Esophagus (tissue), 2 donors: Measurements from ENCODE around the gene SLFN12L. TPM values are rescaled to one million over a fixed set of nuclear protein-coding genes. Genes with fewer than 3 reads are reported as not detected.
"Not testable (repeated sequence)": the region's sequence is repeated elsewhere in the genome, so short reads cannot be mapped to it uniquely, and the experiment has no call there.

Source experiments
- H3K27ac ChIP-seq, 2 donors: one replicate each; pipeline ENCODE4 v1.5.1; 2013; ENCODE audit warnings: low read depth in 2 of 2, mild to moderate bottlenecking in 2 of 2, inconsistent platforms in 1 of 2, low read length in 1 of 2, moderate library complexity in 1 of 2
- H3K27me3 ChIP-seq, 2 donors: one replicate each; pipeline ENCODE4 v1.6.1; 2013; ENCODE audit warnings: low read length in 2 of 2, control low read depth in 1 of 2, mild to moderate bottlenecking in 1 of 2; ENCODE audit not compliant: insufficient read depth in 2 of 2, control insufficient read depth in 1 of 2
- H3K36me3 ChIP-seq, 2 donors: one replicate each; pipeline ENCODE4 v1.6.1; 2013; ENCODE audit warnings: low read length in 1 of 2; ENCODE audit not compliant: control insufficient read depth in 2 of 2, insufficient read depth in 2 of 2
- H3K4me1 ChIP-seq, 2 donors: one replicate each; pipeline ENCODE4 v1.6.1; 2013; ENCODE audit warnings: low read length in 1 of 2; ENCODE audit not compliant: control insufficient read depth in 2 of 2, insufficient read depth in 2 of 2
- H3K4me3 ChIP-seq, 2 donors: one replicate each; pipeline ENCODE4 v1.5.1; 2013; ENCODE audit warnings: low read length in 2 of 2, mild to moderate bottlenecking in 2 of 2, low read depth in 1 of 2, moderate library complexity in 1 of 2
- H3K9me3 ChIP-seq, 2 donors: one replicate each; pipeline ENCODE4 v1.6.1; 2013; ENCODE audit warnings: mild to moderate bottlenecking in 2 of 2, low read depth in 1 of 2, low read length in 1 of 2, moderate library complexity in 1 of 2; ENCODE audit not compliant: control insufficient read depth in 2 of 2, insufficient read depth in 1 of 2
- WGBS, 2 donors: extraction: QIAGEN DNeasy Blood & Tissue Kit; methylation state at CpG; one replicate each; pipeline ENCODE4 v1.1.7; 2013; 5-methylcytosine and 5-hydroxymethylcytosine counted together
- polyA plus RNA-seq, 2 donors: library from polyadenylated mRNA; stranded (reverse); fragments of 200-250 nt; gene quantifications; one replicate each; pipeline ENCODE4 v1.2.3, GENCODE V29; 2013
- donor health status: healthy with polysubstance abuse.
- donor health status: Bipolar disorder and iron deficiency.

Gene SLFN12L
- polyA plus RNA-seq, 2 donors, result 0.25 to 0.55 TPM

- H3K4me3 ChIP-seq, result no peak overlapping the region
- 68 to 77% methylated on average over 1 of the region's 1 CpG for WGBS, 2 donors
- H3K36me3 ChIP-seq, result no peaks in the 10 kb centered on the region
- no peaks in the 10 kb centered on the region for H3K27me3 ChIP-seq
- no peak overlapping the region for H3K27ac ChIP-seq
- no peaks in the 10 kb centered on the region for H3K9me3 ChIP-seq
- H3K4me1 ChIP-seq, result no peaks in the 10 kb centered on the region
Observed at GRCh38 chr17:35546487-35546886, 9.0 kb upstream of the SLFN12L start.

- no peak overlapping the region for H3K4me3 ChIP-seq
- H3K27me3 ChIP-seq, result no peaks in the 10 kb centered on the region
- no peak overlapping the region for H3K27ac ChIP-seq
- H3K4me1 ChIP-seq, result no peaks in the 10 kb centered on the region
- 54 to 73% methylated on average over 1 of the region's 1 CpG for WGBS, 2 donors
- no peaks in the 10 kb centered on the region for H3K36me3 ChIP-seq
- H3K9me3 ChIP-seq, result no peaks in the 10 kb centered on the region
Observed at GRCh38 chr17:35545150-35545549, 7.7 kb upstream of the SLFN12L start.

GRCh38 chr17:35543856-35544255, 6.4 kb upstream of the SLFN12L start:
- Histone ChIP-seq H3K27ac (no peak overlapping the region), H3K27me3 (no peaks in the 10 kb centered on the region), H3K9me3 (no peaks in the 10 kb centered on the region), H3K4me1 (no peaks in the 10 kb centered on the region), H3K4me3 (no peak overlapping the region), H3K36me3 (no peaks in the 10 kb centered on the region)
- 52 to 71% methylated on average over 1 of the region's 1 CpG for WGBS, 2 donors

GRCh38 chr17:35542990-35543389, 5.5 kb upstream of the SLFN12L start:
- Histone ChIP-seq H3K9me3 (no peaks in the 10 kb centered on the region), H3K36me3 (no peaks in the 10 kb centered on the region), H3K27me3 (no peaks in the 10 kb centered on the region), H3K4me3 (no peak overlapping the region), H3K27ac (no peak overlapping the region), H3K4me1 (no peaks in the 10 kb centered on the region)

- H3K9me3 ChIP-seq, result no peaks in the 10 kb centered on the region
- no peak overlapping the region for H3K27ac ChIP-seq
- H3K27me3 ChIP-seq, result no peaks in the 10 kb centered on the region
- WGBS, 2 donors, result 21 to 30% methylated on average over 1 of the region's 1 CpG
- no peaks in the 10 kb centered on the region for H3K36me3 ChIP-seq
- H3K4me3 ChIP-seq, result no peak overlapping the region
- no peaks in the 10 kb centered on the region for H3K4me1 ChIP-seq
Observed at GRCh38 chr17:35541434-35541833, 4.0 kb upstream of the SLFN12L start.

GRCh38 chr17:35540589-35541404, 3.3 kb upstream of the SLFN12L start:
- Histone ChIP-seq H3K36me3 (no peaks in the 10 kb centered on the region), H3K27me3 (no peaks in the 10 kb centered on the region), H3K9me3 (no peaks in the 10 kb centered on the region), H3K4me1 (no peaks in the 10 kb centered on the region), H3K4me3 (peak overlapping the region; percentile 7 to 25), H3K27ac (peak overlapping the region; percentile 27 to 50)
- 31 to 32% methylated on average over 8 of the region's 8 CpGs for WGBS, 2 donors

GRCh38 chr17:35539659-35540026, 2.2 kb upstream of the SLFN12L start:
- Histone ChIP-seq H3K27me3 (no peaks in the 10 kb centered on the region), H3K4me1 (no peaks in the 10 kb centered on the region), H3K36me3 (no peaks in the 10 kb centered on the region), H3K27ac (no peak overlapping the region), H3K4me3 (no peak overlapping the region), H3K9me3 (no peaks in the 10 kb centered on the region)
- 41 to 43% methylated on average over 5 of the region's 5 CpGs for WGBS, 2 donors

- peak overlapping the region; percentile 17 to 25 for H3K27ac ChIP-seq
- no peaks in the 10 kb centered on the region for H3K36me3 ChIP-seq
- no peaks in the 10 kb centered on the region for H3K9me3 ChIP-seq
- H3K4me1 ChIP-seq, result no peaks in the 10 kb centered on the region
- no peaks in the 10 kb centered on the region for H3K27me3 ChIP-seq
- 73 to 76% methylated on average over 13 of the region's 13 CpGs for WGBS, 2 donors
- peak overlapping the region in 1 of 2 donors; percentile 13 for H3K4me3 ChIP-seq
Observed at GRCh38 chr17:35536664-35537171, 760 bp downstream of the SLFN12L start.

GRCh38 chr17:35535406-35535805, 2.1 kb downstream of the SLFN12L start:
- 82 to 84% methylated on average over 9 of the region's 9 CpGs for WGBS, 2 donors
- not testable (repeated sequence) for H3K9me3 ChIP-seq, H3K4me3 ChIP-seq, H3K36me3 ChIP-seq, H3K27me3 ChIP-seq, H3K4me1 ChIP-seq
- H3K27ac ChIP-seq, result peak overlapping the region in 1 of 2 donors; percentile 30

- WGBS, 2 donors, result 64 to 72% methylated on average over 3 of the region's 3 CpGs
- no peaks in the 10 kb centered on the region for H3K36me3 ChIP-seq
- H3K9me3 ChIP-seq, result no peaks in the 10 kb centered on the region
- H3K27me3 ChIP-seq, result no peaks in the 10 kb centered on the region
- H3K27ac ChIP-seq, result peak overlapping the region in 1 of 2 donors; percentile 59
- no peaks in the 10 kb centered on the region for H3K4me1 ChIP-seq
- H3K4me3 ChIP-seq, result no peak overlapping the region
Observed at GRCh38 chr17:35534576-35535093, 2.8 kb downstream of the SLFN12L start.
